ENCODE measurements around the gene MST1R.
A peak's percentile ranks its signal among the peaks of the same experiment; 100 is the strongest.
"Not testable (repeated sequence)": the region's sequence is repeated elsewhere in the genome, so short reads cannot be mapped to it uniquely, and the experiment has no call there.

The MST1R gene

GRCh38 chr3:49903451-49904424, at the start of gene MST1R:
MST1R (minus strand) TSS chr3:49903873; CDS start chr3:49903609, 264 bp downstream.
- DNase-seq (ENCODE audit: low read depth): peak; percentile 74

DNA sequence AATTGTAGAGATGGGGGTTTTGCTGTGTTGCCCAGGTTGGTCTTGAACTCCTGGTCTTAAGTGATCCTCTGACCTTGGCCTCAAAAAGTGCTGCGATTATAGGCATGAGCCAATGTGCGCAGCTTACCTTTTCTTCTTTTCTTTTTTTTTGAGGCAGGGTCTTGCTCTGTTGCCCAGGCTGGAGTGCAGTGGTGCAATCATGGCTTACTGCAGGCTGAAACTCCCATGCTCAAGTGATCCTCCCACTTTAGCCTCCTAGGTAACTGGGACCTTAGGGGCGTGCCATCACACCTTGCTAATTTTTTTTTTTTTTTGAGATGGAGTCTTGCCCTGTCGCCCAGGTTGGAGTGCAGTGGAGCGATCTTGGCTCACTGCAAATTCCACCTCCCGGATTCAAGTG, 49.3 kb upstream of the MST1R start:
- no peak for DNase-seq (ENCODE audit: low read depth)

DNA sequence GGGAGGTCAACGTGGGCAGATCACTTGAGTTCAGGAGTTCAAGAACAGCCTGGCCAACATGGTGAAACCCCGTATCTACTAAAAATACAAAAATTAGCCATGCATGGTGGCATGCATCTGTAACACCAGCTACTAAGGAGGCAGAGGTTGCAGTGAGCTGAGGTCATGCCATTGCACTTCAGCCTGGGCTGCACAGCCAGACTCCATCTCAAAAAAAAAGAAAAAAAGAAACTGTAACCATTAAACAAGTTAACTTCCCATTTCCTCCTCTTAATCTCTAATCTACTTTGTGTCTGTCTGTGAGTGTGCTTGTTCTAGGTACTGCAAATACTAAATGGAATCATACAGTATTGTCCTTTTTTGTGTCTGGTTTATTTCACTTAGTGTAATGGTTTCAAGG, 39.0 kb upstream of the MST1R start:
- no peak for DNase-seq (ENCODE audit: low read depth)

DNA sequence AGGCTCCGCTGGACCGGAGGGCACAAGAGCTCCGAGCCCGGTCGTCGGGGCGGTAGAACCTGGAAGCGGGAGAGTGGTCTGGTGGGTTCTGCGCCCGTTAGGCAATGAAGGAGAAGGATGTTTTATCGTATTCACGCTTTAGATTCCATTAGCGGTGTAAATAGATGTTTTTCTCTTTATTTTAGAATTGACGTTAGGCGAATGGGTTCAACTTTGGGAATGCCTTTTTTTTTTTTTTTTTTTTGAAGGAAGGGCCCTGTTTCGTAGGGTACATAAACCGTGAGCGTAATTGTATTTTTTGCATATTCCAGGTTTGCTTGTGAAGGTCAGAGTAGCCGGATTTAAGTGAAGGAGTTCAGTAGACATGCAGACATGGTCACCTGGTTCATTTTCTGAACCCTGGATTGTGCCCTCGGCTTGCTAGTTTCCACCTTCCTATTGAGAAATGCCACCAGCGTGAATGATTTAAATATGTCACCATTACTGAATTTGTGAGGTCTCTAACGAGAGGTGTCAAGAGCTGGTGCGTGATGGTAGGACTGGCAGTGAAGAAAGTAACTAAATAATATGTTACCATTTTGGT, 37.1 kb upstream of the MST1R start:
- DNase-seq (ENCODE audit: low read depth): no peak

DNA sequence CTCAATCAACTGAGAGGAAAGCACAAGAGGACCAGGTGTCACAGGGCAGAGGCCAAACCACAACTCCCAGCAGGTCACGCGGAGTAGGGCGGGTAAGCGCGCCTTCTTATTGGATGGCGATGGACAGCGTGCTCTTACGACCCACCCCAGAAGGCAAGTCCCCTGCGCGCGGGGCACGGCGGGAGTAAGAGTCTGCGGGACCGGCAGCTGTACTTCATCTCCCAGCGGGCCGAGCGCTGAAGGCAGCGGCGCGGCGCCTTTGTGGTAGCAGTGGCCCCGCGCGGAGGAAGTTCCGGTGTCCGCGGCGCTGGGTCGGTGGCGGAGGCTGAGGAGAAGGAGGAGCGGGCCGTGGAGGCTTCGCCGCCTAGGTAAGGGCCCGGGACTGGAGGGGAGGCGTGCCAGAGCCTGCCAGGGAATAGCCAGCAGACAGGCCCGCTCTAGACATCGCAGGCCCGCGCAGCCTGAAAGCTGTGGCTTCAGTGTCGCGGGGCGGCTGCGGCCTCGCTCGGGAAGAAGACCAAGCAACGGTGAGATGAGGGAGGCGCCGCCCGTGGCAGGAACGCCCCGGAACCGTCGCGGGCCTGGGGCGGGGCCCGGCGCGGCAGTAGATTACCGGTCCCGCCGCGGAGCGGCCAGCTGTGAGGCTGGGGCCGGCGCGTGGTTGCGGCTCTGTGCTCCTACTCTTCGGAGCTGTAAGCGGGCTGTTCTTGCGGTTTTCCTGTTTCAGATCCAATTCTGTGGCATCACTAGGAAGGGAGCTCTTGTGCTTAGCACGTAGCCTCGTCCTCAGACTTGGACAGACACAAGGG, 36.4 kb upstream of the MST1R start, which contains the start of gene RBM6:
Gene RBM6 (plus strand): TSS at position 293 of the 809 bp plus-strand sequence. CDS start 22,492 bp downstream, outside the sequence.
- peak; percentile 88 for DNase-seq (ENCODE audit: low read depth)

GRCh38 chr3:49937090-49937489, 33.4 kb upstream of the MST1R start:
- DNase-seq (ENCODE audit: low read depth): no peak

DNA sequence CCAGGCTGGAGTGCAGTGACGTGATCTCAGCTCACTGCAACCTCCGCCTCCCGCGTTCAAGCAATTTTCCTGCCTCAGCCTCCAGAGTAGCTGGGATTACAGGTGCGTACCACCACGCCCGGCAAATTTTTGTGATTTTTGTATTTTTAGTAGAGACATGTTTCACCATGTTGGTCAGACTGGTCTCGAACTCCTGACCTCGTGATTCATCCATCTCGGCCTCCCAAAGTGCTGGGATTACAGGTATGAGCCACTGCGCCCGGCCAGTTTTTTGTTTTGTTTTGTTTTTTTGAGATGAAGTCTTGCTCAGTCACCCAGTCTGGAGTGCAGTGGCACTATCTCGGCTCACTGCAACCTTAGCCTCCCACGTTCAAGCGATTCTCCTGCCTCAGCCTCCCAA, 28.6 kb upstream of the MST1R start:
- not testable (repeated sequence) for DNase-seq (ENCODE audit: low read depth)

DNA sequence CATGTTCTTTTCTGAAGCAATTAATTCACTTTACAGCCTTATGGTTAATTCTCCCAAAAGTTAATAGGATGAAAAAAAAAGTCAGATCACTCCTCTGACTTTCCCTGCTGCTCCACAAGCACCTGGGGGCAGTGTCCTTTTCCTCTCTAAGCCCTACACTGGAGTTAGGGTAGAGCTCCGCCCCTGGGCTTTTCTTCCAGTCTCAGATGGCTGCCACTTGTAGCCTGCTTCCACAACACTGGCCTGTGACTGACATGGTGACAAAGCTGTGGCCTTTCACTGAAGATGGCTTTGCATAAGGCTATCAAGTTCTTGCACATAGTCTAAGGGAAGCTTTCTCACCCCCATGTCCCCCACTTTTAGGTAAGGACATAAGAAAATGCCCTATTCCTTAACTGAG, 27.2 kb upstream of the MST1R start:
- DNase-seq (ENCODE audit: low read depth): no peak

GRCh38 chr3:49930168-49930690, 26.6 kb upstream of the MST1R start:
- DNase-seq (ENCODE audit: low read depth): no peak

DNA sequence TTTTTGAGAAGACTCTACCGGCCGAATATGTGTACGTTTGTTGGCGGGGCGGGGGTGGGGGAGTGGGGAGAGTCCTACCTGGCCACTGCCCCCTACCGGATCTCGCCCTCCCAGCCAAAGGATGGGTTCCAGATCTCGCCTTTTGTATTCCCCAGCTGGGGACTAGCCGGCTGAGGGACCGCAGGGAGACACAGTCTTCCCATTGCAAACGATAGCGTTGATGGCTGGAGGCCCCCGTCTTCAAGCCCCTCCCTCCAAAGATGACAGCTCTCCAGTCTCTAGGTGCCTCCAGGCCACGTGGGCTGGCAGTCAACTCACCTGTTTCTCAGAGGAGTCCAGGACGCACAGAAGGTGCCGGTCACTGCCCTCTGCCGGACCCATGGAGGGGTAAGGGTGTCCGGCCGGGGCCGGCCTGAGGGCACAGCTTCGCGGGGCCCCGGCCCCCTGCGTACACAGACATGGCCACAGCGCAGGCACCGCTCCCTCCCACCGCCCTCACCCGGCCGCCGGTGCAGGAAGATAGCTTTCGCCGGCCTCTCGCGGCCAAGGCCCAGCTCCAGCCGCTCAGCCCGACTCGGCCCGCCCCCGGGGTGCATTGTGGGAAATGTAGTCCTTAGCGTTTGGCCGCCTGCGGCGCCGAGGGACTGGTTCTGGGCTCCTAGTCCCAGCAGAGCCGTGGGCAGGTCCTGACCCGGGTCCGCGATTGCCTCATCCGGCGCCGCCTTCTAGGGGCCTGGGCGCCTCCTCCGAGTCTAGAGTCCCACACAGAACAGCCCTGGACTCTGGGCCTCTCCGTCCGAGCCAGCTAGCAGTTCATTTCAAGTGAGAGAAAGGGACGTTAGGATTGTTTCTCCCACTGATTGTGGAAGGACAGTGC, 25.9 kb upstream of the MST1R start, which contains the start of gene MON1A:
Gene MON1A (minus strand): TSS at position 521 of the 877 bp plus-strand sequence. CDS start 16,465 bp downstream, outside the sequence.
- DNase-seq (ENCODE audit: low read depth): peak; percentile 80

DNA sequence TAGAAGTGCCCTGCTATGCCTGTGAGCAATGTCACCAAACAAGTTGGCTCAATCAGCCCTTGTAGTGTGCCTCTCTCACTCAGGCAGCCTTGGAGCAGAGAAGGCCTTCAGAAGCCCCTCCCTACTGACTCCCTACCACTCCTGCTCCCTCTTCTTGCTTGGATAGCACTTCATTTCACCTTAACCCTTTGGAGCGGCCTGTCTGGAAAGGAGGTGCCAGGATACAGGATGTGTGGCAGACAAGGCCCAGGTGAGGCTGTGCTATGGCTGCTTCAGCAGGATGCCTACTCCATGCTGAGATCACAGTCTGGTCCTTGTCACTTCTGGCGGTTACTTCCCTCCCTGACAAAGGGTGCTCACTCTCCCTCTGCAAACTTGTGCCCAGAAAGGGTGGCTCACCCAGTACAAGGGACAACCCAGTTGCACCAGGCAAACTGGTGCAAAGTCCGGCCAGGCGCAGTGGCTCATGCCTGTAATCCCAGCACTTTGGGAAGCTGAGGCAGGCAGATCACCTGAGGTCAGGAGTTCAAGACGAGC, 24.9 kb upstream of the MST1R start:
- DNase-seq (ENCODE audit: low read depth): no peak

- no peak for DNase-seq (ENCODE audit: low read depth)
These were observed 24.1 kb upstream of the MST1R start for GRCh38 chr3:49927798-49928197.

DNA sequence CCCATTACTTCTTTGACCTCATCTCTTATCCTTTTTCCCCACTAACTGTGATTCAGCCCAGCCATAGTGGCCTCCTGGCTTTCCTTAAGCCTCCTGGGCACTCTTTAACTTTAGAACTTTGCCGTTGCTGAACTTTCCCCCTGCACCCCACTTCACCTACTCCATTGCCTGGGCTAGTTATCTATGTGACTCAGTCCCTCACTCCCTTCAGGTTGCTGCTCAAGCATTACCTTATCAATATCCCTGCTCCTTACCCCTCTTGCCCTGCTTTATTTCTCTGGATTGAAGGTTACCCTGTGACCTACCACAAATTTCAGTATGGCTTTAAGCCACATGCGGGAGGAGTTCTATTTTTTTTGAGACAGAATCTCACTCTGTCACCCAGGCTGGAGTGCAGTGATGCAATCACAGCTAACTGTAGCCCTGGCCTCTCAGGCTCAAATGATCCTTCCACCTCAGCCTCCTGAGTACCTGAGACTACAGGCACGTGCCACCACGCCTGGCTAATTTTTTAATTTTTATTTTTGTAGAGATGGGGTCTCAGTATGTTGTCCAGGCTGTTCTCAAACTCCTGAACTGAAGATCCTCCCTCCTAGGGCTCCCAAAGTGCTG, 22.6 kb upstream of the MST1R start:
- DNase-seq (ENCODE audit: low read depth): no peak

DNA sequence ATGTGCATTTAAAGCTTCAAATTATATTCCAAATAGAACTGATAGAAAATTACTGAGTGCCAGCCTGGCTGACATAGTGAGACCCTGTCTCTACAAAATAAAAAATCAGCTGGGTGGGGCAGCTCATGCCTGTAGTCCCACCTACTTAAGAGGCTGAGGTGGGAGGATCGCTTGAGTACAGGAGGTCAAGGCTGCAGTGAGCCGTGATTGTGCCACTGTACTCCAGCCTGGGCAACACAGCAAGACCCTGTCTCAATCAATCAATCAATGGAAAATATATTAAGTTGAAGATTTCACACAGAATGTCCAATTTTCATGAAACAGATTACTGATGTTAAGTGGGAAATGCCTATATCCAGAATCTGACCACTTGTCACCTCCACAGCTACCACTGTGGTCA, 21.8 kb upstream of the MST1R start:
- no peak for DNase-seq (ENCODE audit: low read depth)

DNA sequence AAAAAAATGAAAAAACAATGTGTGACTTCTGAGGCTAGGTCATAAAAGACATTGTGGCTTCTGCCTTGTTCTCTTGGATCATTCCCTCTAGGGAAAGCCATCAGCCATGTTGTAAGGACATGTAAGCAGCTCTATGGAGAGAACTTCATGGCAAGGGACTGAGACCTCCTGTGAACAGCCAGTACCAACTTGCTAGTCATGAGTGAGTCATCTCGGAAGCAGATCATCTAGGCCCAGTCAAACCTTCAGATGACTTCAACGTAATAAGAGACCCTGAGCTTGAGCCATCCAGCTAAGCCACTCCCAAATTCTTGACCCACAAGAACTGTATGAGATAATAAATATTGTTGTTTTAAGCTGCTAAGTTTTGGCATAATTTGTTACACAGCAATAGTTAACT, 21.0 kb upstream of the MST1R start:
- no peak for DNase-seq (ENCODE audit: low read depth)

GRCh38 chr3:49917806-49918590, 14.3 kb upstream of the MST1R start:
- DNase-seq (ENCODE audit: low read depth): not testable (repeated sequence)

DNA sequence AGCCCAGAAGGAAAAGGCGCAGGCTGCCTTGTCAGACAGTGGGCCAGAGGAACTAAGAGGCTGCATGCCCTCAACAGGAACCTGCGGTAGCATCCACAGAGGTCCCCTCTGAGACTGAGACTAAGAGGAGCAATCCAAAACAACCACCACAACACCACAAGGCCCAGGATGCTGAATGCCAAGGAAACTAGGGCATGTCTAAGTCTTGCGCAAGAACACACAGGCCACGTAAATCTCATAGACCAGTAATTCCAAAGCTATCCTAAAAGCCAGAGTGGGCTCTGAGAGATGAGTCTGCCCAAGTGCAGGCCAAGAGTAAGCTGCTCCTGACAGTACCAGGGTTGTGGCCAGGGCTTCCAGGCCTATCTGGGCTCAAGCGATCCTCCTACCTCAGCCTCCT, 13.0 kb upstream of the MST1R start:
- DNase-seq (ENCODE audit: low read depth): no peak

- DNase-seq (ENCODE audit: low read depth): no peak
These were observed 11.2 kb upstream of the MST1R start for GRCh38 chr3:49914906-49915305.

GRCh38 chr3:49912881-49913281, 9.2 kb upstream of the MST1R start:
- no peak for DNase-seq (ENCODE audit: low read depth)
